ENCODE results near the gene C14orf93.

Gene C14orf93

DNA sequence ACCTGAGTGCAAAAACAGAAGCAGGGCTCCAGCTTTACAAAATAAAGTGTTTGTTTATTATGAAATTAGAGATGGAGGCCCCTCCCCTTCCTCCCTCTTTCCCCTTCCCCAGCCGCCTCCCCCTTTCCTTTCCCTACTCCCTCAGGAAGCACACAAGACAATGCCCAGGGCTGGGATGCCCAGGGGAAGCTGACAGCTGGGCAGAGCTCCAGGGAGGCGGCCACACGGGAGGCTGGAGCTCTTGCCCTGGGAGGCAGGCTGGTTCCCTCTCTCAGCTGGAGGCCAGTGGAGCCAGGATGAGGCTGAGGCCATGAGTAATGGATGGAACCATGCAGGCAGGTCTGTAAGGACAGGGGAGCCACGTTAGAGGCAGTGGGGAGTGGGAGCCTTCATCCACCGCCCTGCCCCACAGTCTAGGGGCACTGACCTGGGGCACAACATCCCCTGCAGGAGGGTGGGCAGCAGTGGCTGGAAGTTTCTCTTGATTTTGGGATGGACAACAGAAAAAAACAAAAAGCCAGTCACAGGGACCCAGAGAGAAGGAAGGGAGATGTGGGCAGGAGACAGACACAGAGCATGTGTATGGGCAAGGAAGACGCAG is 37.2 kb upstream of the C14orf93 start:
- Histone ChIP-seq H3K4me3 (ENCODE audit: insufficient read depth in 1 of 2, low read depth in 1 of 2, low read length in 2 of 2) (no peak overlapping the region), H3K9ac (ENCODE audit: low read length) (no peak overlapping the region), H3K4me1 (ENCODE audit: control insufficient read depth, insufficient read depth, low read depth, low read length) (peaks cover 11% of the 10 kb centered on the region), H3K27ac (ENCODE audit: low read length, poor library complexity, severe bottlenecking) (no peak overlapping the region), H4K91ac (ENCODE audit: low read length) (peak overlapping the region; percentile 45), H3K18ac (ENCODE audit: low read depth in 1 of 2, low read length in 2 of 2) (peak overlapping the region in 1 of 2 experiments; percentile 49), H3K79me1 (replicated peaks; ENCODE audit: low read length, poor library complexity, severe bottlenecking) (no peaks in the 10 kb centered on the region), H2BK5ac (ENCODE audit: low read depth, low read length, poor library complexity, severe bottlenecking) (no peak overlapping the region), H2BK15ac (ENCODE audit: low read depth, poor library complexity, severe bottlenecking) (no peak overlapping the region), H3K14ac (ENCODE audit: low read length in 2 of 2) (peak overlapping the region in 1 of 2 experiments; percentile 63), H3K27me3 (ENCODE audit: control insufficient read depth in 1 of 2, insufficient read depth in 1 of 2, low read length in 2 of 2) (no peaks in the 10 kb centered on the region), H3K36me3 (ENCODE audit: control insufficient read depth in 1 of 2, insufficient read depth in 2 of 2, low read depth in 1 of 2, low read length in 2 of 2) (peaks cover 0 to 35% of the 10 kb centered on the region in 2 experiments), H2AK5ac (ENCODE audit: low read length, severe bottlenecking) (no peak overlapping the region), H2AFZ (ENCODE audit: low read depth, low read length) (peak overlapping the region; percentile 62), H3K4me2 (ENCODE audit: low read length, poor library complexity, severe bottlenecking) (no peak overlapping the region), H4K8ac (ENCODE audit: low read length) (no peak overlapping the region), H3K4ac (ENCODE audit: low read depth in 1 of 2, low read length in 2 of 2) (no peak overlapping the region), H3K9me3 (ENCODE audit: control insufficient read depth, low read length) (no peaks in the 10 kb centered on the region), H2BK12ac (ENCODE audit: low read length in 2 of 2) (no peak overlapping the region), H3K23ac (ENCODE audit: low read length in 2 of 2) (no peak overlapping the region), H2BK120ac (ENCODE audit: low read depth, low read length) (no peak overlapping the region)
- WGBS: 82% methylated on average over 6 of the region's 6 CpGs
- DNase-seq: no peak

DNA sequence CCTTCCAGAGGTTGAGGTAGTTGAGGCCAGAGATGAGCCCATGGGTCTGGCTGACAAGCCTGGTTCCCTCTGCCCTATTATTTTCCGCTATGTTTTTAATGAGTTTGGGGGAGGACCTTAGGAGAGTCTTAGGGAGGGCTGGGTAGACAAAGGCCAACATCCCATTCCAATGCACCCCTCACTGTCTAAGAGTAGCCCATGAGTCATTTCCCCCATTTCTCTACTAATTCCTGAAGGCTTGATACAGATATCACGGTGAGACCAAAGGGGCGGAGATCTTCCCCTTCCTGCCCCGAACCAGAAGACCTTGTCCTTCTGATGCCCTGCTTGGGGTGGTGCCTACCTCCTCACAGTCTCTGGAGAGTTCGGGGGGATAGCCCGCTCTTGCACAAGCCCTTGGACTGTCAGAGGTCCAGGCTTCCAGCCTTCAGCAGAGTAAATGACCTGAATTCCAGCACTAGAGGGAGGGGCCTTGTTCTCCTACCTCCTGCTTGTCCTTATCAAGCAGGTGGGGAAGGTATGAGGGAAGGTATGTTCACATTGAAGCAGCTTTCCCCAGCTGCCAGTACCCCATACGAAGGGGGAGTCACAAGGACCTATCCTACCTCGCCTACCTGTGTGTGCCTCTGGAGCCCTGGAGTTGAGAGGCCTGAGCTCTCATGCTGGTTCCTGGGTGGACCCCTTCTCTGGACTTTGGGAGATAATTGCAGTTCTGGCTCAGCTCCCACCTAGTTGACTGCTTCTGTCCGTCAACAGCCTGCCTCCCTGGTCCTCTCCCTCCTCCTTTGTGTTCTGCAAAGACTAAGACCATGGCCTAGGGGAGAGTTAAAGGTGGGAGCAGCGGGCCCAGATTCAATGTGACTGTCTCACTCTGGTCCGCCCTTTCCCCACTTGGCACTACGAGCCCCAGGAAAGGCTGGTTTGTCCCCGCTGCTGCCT is 35.7 kb upstream of the C14orf93 start:
- Histone ChIP-seq H3K23ac (ENCODE audit: low read length in 2 of 2) (no peak overlapping the region), H2BK12ac (ENCODE audit: low read length in 2 of 2) (no peak overlapping the region), H4K91ac (ENCODE audit: low read length) (no peak overlapping the region), H2AFZ (ENCODE audit: low read depth, low read length) (no peak overlapping the region), H3K14ac (ENCODE audit: low read length in 2 of 2) (peak overlapping the region in 1 of 2 experiments; percentile 36), H3K9ac (ENCODE audit: low read length) (no peak overlapping the region), H4K8ac (ENCODE audit: low read length) (no peak overlapping the region), H2BK120ac (ENCODE audit: low read depth, low read length) (no peak overlapping the region), H3K36me3 (ENCODE audit: control insufficient read depth in 1 of 2, insufficient read depth in 2 of 2, low read depth in 1 of 2, low read length in 2 of 2) (peaks cover 0 to 30% of the 10 kb centered on the region in 2 experiments), H2AK5ac (ENCODE audit: low read length, severe bottlenecking) (no peak overlapping the region), H3K4me1 (ENCODE audit: control insufficient read depth, insufficient read depth, low read depth, low read length) (peaks cover 10% of the 10 kb centered on the region), H2BK15ac (ENCODE audit: low read depth, poor library complexity, severe bottlenecking) (no peak overlapping the region), H3K9me3 (ENCODE audit: control insufficient read depth, low read length) (no peaks in the 10 kb centered on the region), H3K4me2 (ENCODE audit: low read length, poor library complexity, severe bottlenecking) (no peak overlapping the region), H3K27me3 (ENCODE audit: control insufficient read depth in 1 of 2, insufficient read depth in 1 of 2, low read length in 2 of 2) (no peaks in the 10 kb centered on the region), H3K4me3 (ENCODE audit: insufficient read depth in 1 of 2, low read depth in 1 of 2, low read length in 2 of 2) (no peak overlapping the region), H3K18ac (ENCODE audit: low read depth in 1 of 2, low read length in 2 of 2) (no peak overlapping the region), H3K4ac (ENCODE audit: low read depth in 1 of 2, low read length in 2 of 2) (no peak overlapping the region), H3K27ac (ENCODE audit: low read length, poor library complexity, severe bottlenecking) (no peak overlapping the region), H3K79me1 (replicated peaks; ENCODE audit: low read length, poor library complexity, severe bottlenecking) (no peaks in the 10 kb centered on the region), H2BK5ac (ENCODE audit: low read depth, low read length, poor library complexity, severe bottlenecking) (no peak overlapping the region)
- no peak for DNase-seq
- 88% methylated on average over 12 of the region's 13 CpGs for WGBS

DNA sequence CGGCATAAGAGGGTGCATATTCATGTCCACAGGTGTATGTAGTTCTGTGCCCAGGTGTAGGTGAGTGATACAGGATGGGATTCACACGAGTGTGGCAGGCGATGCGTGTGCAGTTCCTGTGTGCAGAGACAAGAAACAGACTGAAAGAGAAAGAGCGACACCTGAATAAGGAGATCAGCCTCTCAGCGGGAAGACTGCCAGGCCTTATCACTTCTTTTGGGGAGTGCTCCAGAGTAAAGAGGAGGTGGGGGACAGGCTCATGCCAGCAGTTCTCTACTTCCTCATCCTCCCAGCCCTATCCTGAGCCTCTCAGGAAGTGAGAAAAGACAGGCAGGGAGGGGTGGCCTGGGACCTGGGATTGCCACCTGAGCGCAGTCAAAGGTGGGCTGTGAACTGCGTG is 34.9 kb upstream of the C14orf93 start:
- H3K9me3 ChIP-seq (ENCODE audit: control insufficient read depth, low read length): no peaks in the 10 kb centered on the region
- H4K91ac ChIP-seq (ENCODE audit: low read length): no peak overlapping the region
- H3K4me1 ChIP-seq (ENCODE audit: control insufficient read depth, insufficient read depth, low read depth, low read length): peaks cover 10% of the 10 kb centered on the region
- H3K27ac ChIP-seq (ENCODE audit: low read length, poor library complexity, severe bottlenecking): no peak overlapping the region
- H3K9ac ChIP-seq (ENCODE audit: low read length): no peak overlapping the region
- no peaks in the 10 kb centered on the region for H3K27me3 ChIP-seq (ENCODE audit: control insufficient read depth in 1 of 2, insufficient read depth in 1 of 2, low read length in 2 of 2)
- H4K8ac ChIP-seq (ENCODE audit: low read length): no peak overlapping the region
- H3K23ac ChIP-seq (ENCODE audit: low read length in 2 of 2): peak overlapping the region in 1 of 2 experiments; percentile 3
- no peak overlapping the region for H2AFZ ChIP-seq (ENCODE audit: low read depth, low read length)
- no peak overlapping the region for H3K18ac ChIP-seq (ENCODE audit: low read depth in 1 of 2, low read length in 2 of 2)
- no peak overlapping the region for H2BK12ac ChIP-seq (ENCODE audit: low read length in 2 of 2)
- no peak for DNase-seq
- no peak overlapping the region for H3K4me2 ChIP-seq (ENCODE audit: low read length, poor library complexity, severe bottlenecking)
- no peak overlapping the region for H3K14ac ChIP-seq (ENCODE audit: low read length in 2 of 2)
- no peaks in the 10 kb centered on the region for H3K79me1 ChIP-seq (replicated peaks; ENCODE audit: low read length, poor library complexity, severe bottlenecking)
- no peak overlapping the region for H2BK15ac ChIP-seq (ENCODE audit: low read depth, poor library complexity, severe bottlenecking)
- no peak overlapping the region for H2AK5ac ChIP-seq (ENCODE audit: low read length, severe bottlenecking)
- H3K36me3 ChIP-seq (ENCODE audit: control insufficient read depth in 1 of 2, insufficient read depth in 2 of 2, low read depth in 1 of 2, low read length in 2 of 2): peaks cover 0 to 26% of the 10 kb centered on the region in 2 experiments
- H2BK120ac ChIP-seq (ENCODE audit: low read depth, low read length): no peak overlapping the region
- H3K4ac ChIP-seq (ENCODE audit: low read depth in 1 of 2, low read length in 2 of 2): no peak overlapping the region
- no peak overlapping the region for H2BK5ac ChIP-seq (ENCODE audit: low read depth, low read length, poor library complexity, severe bottlenecking)
- WGBS: 90% methylated on average over 8 of the region's 8 CpGs
- no peak overlapping the region for H3K4me3 ChIP-seq (ENCODE audit: insufficient read depth in 1 of 2, low read depth in 1 of 2, low read length in 2 of 2)

DNA sequence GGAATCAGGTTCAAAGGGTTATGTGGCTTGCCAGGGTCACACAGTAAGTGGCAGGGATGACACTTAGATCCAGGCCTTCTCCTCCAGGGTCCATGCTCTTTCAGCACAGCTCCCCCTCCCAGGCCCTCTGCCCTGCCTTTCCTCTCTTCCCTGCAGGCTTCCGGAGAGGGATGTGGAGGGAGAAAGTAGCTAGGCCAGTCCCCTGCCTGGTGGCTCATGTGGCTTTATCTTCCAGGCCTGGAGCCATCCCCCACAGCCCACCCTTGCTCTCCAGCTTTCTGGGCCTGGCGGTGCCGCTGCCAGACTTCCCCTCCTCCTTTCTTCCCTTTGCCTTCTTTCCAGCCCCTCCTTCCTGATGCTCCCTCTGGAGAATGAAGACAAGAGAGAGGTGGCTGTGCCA is 33.8 kb upstream of the C14orf93 start:
- Histone ChIP-seq H3K23ac (ENCODE audit: low read length in 2 of 2) (no peak overlapping the region), H3K4me3 (ENCODE audit: insufficient read depth in 1 of 2, low read depth in 1 of 2, low read length in 2 of 2) (no peak overlapping the region), H2AFZ (ENCODE audit: low read depth, low read length) (peak overlapping the region; percentile 18), H3K27ac (ENCODE audit: low read length, poor library complexity, severe bottlenecking) (no peak overlapping the region), H4K8ac (ENCODE audit: low read length) (no peak overlapping the region), H2BK15ac (ENCODE audit: low read depth, poor library complexity, severe bottlenecking) (no peak overlapping the region), H3K79me1 (replicated peaks; ENCODE audit: low read length, poor library complexity, severe bottlenecking) (no peaks in the 10 kb centered on the region), H3K9me3 (ENCODE audit: control insufficient read depth, low read length) (no peaks in the 10 kb centered on the region), H4K91ac (ENCODE audit: low read length) (no peak overlapping the region), H2BK5ac (ENCODE audit: low read depth, low read length, poor library complexity, severe bottlenecking) (no peak overlapping the region), H3K4ac (ENCODE audit: low read depth in 1 of 2, low read length in 2 of 2) (no peak overlapping the region), H3K4me1 (ENCODE audit: control insufficient read depth, insufficient read depth, low read depth, low read length) (peaks cover 8% of the 10 kb centered on the region), H3K14ac (ENCODE audit: low read length in 2 of 2) (no peak overlapping the region), H3K18ac (ENCODE audit: low read depth in 1 of 2, low read length in 2 of 2) (no peak overlapping the region), H2BK120ac (ENCODE audit: low read depth, low read length) (no peak overlapping the region), H2AK5ac (ENCODE audit: low read length, severe bottlenecking) (no peak overlapping the region), H3K27me3 (ENCODE audit: control insufficient read depth in 1 of 2, insufficient read depth in 1 of 2, low read length in 2 of 2) (no peaks in the 10 kb centered on the region), H3K36me3 (ENCODE audit: control insufficient read depth in 1 of 2, insufficient read depth in 2 of 2, low read depth in 1 of 2, low read length in 2 of 2) (peaks cover 0 to 15% of the 10 kb centered on the region in 2 experiments), H3K4me2 (ENCODE audit: low read length, poor library complexity, severe bottlenecking) (no peak overlapping the region), H2BK12ac (ENCODE audit: low read length in 2 of 2) (no peak overlapping the region), H3K9ac (ENCODE audit: low read length) (no peak overlapping the region)
- DNase-seq: no peak
- no CpG with 5 or more reads among the region's 3 CpGs for WGBS

Data from mesenchymal stem cell (in vitro differentiated cells and primary cell).